Stimulated activated CD4-positive, alpha-beta T cell treated with anti-CD3 and anti-CD28 coated beads, Interleukin-15, amount 100 ng/mL, for 48 hours (primary cell): ENCODE measurements around the gene PDLIM5.
"Not testable (repeated sequence)": the region's sequence is repeated elsewhere in the genome, so short reads cannot be mapped to it uniquely, and the experiment has no call there.

Experiments
- DNase-seq, 2 donors: peaks; one replicate each; pipeline ENCODE4 v3.0.0-alpha.2; 2020; ENCODE audit warnings: low read depth in 2 of 2

PDLIM5 gene

DNA sequence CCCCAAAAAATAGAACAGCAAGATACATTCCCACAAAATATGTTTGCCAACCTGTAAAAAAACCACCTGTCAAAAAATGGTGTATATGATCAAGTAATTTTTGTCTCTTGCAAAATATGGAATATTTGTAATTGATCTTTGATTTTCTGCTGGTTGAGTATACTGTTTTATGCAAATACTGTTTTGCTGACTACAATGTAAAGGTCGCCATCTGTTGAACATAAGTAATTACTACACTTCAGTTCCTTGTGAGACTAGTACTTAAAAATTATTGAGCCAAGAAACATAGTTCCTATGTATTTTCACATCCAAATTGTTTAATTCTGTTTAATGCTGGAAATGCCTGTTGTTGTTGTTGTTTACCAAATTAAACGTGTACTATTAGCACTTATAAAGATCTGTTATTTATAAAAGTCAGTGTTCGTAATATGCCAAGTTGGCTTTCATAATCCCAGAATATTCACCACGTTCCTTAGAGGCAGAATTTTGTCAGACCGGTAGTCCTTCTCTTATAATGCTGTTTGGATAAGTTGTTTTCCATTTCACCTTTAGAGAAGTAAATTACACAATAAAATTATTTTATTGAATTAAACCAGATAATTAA, 144.2 kb downstream of the PDLIM5 start:
- no peak for DNase-seq

- no peak for DNase-seq
Observed at GRCh38 chr4:94598758-94599157, 147.0 kb downstream of the PDLIM5 start.

DNA sequence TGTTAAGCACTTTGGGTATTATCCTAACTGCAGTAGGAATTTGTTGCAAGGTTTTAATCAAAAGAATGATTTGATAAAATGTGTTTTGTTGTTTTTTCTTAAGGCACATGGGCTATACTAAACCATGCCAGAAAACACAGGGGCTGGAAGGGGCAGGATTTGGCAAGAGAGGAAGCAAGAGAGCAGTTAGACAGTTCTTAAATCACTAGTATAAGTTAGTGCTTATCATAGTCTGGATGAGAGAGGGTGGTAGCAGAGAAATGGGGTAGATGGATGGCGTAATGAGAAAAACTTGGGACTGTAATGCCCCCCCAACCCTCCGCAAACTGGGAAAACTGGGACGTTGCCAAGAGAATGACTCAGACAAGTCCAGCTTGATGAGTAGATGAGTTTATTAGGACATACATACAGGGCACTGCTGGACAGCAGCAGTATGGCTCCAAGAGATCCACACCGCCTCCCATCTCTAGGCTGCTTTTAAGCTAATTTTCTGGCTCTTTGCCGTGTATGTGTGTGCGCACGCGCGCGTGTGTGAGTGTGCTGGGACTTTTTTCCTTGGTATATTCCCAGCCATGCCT, 151.5 kb downstream of the PDLIM5 start:
- DNase-seq: no peak

- DNase-seq: no peak
Observed at GRCh38 chr4:94605241-94605805, 153.6 kb downstream of the PDLIM5 start.

GRCh38 chr4:94610145-94610544, 158.4 kb downstream of the PDLIM5 start:
- no peak for DNase-seq

GRCh38 chr4:94613248-94613647, 161.5 kb downstream of the PDLIM5 start:
- DNase-seq: no peak

DNA sequence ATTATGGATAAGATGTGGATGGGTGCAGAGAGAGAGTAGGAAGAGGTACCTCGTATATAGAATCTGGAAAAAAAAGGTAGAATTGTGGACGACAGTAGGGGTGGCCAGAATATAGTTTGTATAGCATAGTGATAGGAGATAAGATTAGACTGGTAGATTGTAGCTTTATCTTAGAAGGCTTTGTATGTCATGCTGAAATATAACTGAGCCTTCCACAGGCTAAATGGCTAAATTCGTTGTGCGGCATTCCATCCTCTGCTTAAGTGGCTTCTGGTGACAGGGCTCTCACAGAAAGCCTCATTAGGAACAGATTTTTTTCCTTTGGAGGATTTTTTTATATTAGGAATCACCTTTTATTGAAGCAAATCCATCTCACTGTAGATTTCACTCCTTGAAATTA, 163.7 kb downstream of the PDLIM5 start:
- DNase-seq: no peak

DNA sequence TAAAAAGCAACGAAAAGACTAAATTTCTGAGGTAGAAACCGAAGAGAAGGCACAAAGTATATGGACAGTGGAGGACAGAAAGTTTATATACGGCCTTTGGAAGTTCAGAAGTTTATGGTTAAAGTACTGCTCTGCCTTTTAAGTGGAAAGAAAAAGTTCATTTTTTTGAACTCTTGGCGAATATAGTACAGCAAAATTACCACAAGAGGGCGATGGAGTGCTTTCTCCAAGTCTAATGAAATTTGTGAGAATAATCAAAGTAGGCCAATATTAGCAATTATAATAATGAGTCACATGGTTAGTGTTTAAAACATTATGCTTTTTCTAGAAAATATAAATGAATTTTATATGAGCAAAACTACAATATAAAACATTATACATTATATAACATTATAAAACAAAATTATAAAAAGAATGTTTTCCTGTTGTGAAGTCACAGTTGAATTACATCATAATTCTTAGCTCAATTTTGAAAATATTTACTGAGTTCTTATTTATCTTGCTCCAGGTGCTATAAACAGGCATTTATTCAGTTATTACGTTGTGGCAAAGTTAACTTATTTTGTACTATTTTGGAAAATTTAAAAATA, 169.8 kb downstream of the PDLIM5 start:
- peak in 1 of 2 donors; percentile 3 for DNase-seq

DNA sequence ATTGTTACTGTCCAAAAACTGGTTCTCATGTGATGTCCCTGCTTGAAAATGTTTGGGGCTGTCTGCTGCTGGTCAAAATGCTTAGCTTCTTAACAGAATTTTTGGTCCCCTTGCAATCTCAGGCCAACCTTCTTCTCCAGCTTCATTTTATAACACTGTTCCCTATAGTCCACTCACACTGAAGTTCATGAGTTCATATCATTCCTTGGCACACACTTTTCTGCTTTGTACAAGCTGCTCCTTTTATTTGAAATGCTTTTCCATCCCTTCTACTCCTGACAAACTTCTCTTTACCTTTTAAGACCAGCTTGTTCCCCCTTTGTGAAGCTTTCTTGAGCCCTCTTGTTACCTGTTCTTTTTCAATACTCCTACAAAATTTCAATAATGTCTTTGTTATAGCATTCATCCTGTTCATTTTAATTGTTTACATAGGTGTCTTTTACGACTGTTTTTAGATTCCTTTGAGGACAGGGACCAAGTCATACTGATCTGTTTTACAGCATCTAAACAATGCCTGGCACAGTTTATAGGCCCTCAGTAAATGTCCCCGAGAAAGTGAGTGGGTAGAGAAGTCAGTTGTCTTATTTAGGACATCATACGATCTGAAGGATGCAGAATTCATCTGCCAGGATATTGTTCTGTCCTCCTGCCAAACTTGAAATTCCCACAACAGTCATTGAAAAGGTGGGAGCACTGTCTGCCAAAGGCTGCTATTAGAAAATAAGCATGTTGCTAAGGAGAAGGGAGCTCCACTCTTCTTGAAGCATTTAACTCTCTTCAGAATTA, 171.6 kb downstream of the PDLIM5 start:
- DNase-seq: no peak

DNA sequence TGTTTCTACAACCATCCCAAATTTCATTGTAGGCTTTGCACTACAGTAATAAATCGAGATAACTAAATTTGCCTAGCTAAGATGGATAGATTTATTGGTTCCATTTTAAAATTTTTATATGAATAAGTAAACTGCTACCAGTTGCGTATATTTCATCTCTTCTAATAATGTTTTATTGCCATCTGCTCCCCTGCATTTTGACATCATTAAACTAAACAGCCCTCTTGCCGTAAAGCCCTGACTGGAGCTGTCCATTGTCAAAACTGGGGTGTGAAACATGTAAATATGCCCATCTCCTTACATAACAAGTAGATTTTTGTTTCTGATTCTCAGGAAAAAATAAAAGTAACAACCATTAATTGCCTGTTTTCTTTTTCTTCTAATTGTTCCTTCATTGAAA, 175.2 kb downstream of the PDLIM5 start:
- no peak for DNase-seq

DNA sequence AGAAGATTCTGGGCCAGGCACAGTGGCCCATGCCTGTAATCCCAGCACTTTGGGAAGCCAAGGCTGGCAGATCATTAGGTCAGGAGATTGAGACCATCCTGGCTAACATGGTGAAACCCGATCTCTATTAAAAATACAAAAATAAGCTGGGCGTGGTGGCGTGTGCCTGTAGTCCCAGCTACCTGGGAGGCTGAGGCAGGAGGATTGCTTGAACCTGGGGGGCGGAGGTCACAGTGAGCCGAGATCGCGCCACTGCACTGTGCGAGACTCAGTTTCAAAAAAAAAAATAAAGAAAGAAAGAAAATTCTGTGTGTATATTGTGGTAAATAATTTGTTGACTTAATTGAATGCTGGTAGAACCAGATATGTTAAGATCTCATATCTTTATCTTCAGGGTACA, 177.3 kb downstream of the PDLIM5 start:
- DNase-seq: not testable (repeated sequence)

DNA sequence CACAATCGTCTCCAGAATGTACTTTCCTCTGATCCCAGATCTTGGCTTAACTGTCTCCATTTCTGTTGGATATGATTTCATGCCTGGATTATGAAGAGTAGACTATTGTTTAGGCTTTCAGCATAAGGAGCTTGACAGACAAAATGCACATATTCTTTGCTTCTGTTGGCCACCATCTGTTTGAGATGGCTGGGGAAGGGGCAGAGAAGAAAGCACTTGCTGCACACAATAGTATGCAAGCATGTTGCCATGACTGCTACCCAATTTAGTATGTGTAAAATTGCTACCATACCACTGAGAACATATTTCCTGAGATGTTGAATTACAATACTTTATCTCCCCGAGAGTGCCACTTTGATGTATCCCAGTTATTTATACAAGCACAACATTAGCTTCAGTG, 178.1 kb downstream of the PDLIM5 start:
- DNase-seq: no peak

- DNase-seq: no peak
Observed at GRCh38 chr4:94634271-94634670, 182.5 kb downstream of the PDLIM5 start.

GRCh38 chr4:94635177-94635576, 183.4 kb downstream of the PDLIM5 start:
- no peak for DNase-seq

DNA sequence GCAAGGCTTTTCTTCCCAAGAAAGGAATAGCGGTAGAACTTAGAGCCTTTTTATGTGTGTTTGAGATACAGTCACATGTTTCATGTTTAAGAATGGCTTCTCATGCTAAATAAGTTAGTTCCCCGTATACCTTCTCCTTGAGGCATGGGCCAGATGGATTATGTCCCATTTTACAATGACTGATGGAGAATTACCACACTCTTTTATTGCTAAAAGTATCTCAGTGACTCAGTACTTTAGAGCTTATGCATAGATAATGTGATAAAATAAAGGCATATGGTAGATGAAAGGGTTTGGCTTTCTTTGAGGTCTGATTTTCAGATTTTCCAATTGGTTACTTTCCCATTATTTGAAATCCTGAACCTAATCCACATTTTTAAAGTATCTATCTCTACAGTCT, 184.3 kb downstream of the PDLIM5 start:
- no peak for DNase-seq

DNA sequence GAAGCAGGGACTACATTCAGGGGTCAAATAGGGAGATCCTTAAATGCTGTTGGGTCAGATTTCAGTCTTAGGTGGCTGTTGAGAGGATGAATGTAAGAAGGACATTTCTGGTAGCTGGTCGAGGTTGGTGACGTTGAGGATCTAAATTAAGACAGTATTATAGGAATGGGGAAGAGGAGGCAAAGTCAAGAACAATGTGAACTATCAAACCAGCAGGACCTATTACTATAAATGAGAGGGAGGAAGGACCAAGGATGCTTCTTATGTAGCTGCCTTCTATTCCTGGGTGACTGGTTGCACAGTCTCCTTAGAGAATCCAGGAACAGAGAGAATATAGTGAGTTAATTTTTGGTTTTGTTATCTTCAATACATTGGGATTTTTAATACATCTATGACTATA, 187.6 kb downstream of the PDLIM5 start:
- no peak for DNase-seq

GRCh38 chr4:94640151-94640550, 188.4 kb downstream of the PDLIM5 start:
- DNase-seq: no peak

GRCh38 chr4:94641702-94642560, 190.2 kb downstream of the PDLIM5 start:
- no peak for DNase-seq

GRCh38 chr4:94642561-94642866, 190.8 kb downstream of the PDLIM5 start:
- DNase-seq: no peak

DNA sequence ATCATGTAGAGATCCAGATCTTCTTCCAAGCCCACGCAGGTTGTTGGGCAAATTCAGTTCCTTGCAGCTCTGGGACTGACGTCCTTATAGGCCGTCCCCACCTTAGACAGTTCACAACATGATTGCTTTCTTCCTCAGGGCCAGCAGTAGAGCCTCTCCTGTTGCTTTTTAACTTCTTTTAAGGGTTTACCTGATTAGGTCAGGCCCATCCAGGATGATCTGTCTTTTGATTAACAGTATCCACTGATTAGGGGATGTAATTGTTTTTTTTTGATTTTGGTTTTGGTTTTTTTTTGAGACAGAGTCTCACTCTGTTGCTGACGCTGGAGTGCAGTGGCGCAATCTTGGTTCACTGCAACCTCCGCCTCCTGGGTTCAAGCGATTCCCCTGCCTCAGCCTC, 197.0 kb downstream of the PDLIM5 start:
- no peak for DNase-seq

DNA sequence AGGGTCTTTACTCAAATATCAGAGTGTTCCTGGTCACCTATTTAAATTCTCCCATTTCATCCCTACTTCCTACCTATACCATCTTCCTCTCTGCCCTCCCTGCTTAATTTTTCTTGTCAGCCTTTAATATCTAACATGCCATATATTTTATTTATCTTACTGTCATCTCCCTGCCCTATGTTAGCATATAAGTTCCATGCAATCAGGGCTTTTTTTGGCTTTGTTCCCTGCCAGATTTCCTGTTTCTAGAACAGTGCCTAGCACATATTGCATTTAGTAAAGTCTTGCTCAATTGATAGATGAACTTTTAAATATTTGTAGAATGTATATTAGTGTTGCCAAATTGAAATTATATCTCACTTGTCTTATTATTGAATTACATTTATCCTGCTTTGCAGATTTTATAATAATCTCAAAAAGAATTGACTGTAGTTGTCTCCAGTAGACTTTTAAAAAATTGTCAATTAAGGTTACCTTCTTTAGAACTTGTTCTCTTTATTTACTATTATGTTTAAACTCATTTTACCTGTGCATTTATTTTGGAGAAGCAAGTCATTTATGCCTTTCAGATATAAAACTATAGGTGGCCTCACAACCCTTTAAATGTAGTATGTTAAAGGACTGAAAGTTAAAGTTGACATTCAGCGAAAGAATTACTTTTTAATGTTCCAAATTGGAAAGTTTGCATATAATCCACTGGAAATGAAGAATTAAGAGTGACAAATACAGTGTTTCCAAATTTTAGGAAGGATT, 197.8 kb downstream of the PDLIM5 start:
- no peak for DNase-seq
